ENCODE measurements around the gene BMPR1B. TPM values are rescaled to one million over a fixed set of nuclear protein-coding genes. Genes with fewer than 3 reads are reported as not detected.

BMPR1B gene
- polyA plus RNA-seq, 3 donors from 2014 or later = not detected

- no peaks in the 10 kb centered on the region for H3K36me3 Mint-ChIP-seq
- H3K27me3 Mint-ChIP-seq (ENCODE audit: low read depth in 3 of 3) = peaks cover 0 to 2% (median 0%) of the 10 kb centered on the region in 3 donors
- peaks cover 0 to 3% of the 10 kb centered on the region in 2 donors for H3K4me1 Mint-ChIP-seq
- H3K9me3 Mint-ChIP-seq = peaks cover 0 to 2% (median 0%) of the 10 kb centered on the region in 6 donors
- DNase-seq = no peak
- H3K4me3 Mint-ChIP-seq = no peak overlapping the region
- no peak overlapping the region for H3K27ac Mint-ChIP-seq
Observed at GRCh38 chr4:95183656-95184408, 426.1 kb downstream of the BMPR1B start.

- Mint-ChIP-seq H3K4me3 (no peak overlapping the region), H3K27me3 (ENCODE audit: low read depth in 3 of 3) (peaks cover 0 to 2% (median 2%) of the 10 kb centered on the region in 3 donors), H3K4me1 (peaks cover 0 to 9% of the 10 kb centered on the region in 2 donors), H3K9me3 (no peaks in the 10 kb centered on the region), H3K36me3 (no peaks in the 10 kb centered on the region), H3K27ac (no peak overlapping the region)
- no peak for DNase-seq
Observed at GRCh38 chr4:95186666-95187065, 428.9 kb downstream of the BMPR1B start.

DNA sequence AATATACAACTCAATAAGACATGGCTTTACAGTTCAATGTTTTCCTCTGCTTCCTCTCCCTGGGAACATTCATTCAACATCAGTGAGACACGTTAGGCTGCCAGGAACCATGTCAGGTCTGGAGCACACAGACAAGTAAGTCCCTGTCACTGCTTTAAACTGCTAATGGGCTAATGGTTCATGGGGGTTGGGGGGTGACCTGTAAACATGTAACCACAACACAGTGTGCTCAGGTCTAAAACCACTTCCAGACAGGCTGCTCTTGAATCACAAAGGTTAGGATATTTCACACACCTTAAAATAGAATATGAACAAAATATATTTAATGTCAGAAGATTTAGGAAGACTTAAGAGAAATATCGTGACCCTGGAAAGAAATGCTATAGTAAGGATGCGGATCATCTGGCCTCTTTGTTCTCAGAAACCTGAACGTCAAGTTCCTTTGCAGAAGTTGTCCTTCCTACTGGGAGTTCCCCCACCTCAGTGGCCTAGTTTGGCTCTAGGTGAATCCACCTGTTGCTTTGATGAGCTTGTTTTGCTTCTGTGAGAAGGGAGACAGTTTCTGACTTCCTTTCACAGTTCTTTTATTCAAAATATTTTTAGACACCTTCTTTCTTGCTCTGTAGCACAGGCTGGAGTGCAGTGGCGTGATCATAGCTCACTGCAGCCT, 431.1 kb downstream of the BMPR1B start:
- no peak overlapping the region for H3K27ac Mint-ChIP-seq
- DNase-seq = no peak

DNA sequence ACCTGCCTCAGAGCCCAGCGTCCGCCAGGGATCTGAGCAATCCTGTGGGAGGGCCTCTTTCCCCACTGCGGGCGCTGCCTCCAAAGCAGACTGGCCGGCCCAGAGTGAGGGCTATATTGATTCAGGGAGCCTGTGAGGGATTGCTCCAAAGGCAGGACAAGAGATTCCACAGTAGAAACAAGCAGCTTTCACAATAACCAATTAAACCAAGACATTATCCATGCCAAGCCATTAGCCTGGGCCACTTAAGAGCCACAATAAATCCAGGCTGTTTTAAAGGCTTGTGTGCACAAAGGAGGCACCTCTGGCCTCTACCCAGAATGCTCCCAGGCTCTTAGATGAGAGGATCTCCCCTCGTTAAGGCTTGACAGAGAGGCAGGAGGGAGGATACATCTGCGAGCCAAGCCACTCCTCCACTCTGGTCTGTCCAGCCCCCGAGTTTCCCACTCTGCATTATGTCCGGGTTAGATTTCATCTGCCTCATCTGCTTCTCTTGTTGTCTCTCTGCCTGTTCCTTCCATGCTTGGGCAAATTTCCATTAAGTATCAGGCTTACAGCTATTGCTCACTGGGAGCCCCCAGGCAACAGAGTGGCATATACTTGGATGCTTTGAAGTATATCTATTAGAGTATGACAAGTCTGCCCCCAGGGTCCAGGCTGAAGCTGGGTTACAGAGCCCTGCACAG, 433.1 kb downstream of the BMPR1B start:
- peaks cover 0 to 15% of the 10 kb centered on the region in 2 donors for H3K4me1 Mint-ChIP-seq
- H3K27me3 Mint-ChIP-seq (ENCODE audit: low read depth in 3 of 3) = peaks cover 0 to 2% (median 2%) of the 10 kb centered on the region in 3 donors
- peaks cover 0 to 3% (median 0%) of the 10 kb centered on the region in 6 donors for H3K9me3 Mint-ChIP-seq
- H3K27ac Mint-ChIP-seq = no peak overlapping the region
- H3K4me3 Mint-ChIP-seq = no peak overlapping the region
- no peaks in the 10 kb centered on the region for H3K36me3 Mint-ChIP-seq
- DNase-seq = no peak

More for the DNA sequence above, 431.1 kb downstream of the BMPR1B start:
- peaks cover 2% of the 10 kb centered on the region in 3 donors for H3K27me3 Mint-ChIP-seq (ENCODE audit: low read depth in 3 of 3)
- peaks cover 0 to 15% of the 10 kb centered on the region in 2 donors for H3K4me1 Mint-ChIP-seq
- no peak overlapping the region for H3K4me3 Mint-ChIP-seq
- peaks cover 0 to 3% (median 0%) of the 10 kb centered on the region in 6 donors for H3K9me3 Mint-ChIP-seq
- H3K36me3 Mint-ChIP-seq = no peaks in the 10 kb centered on the region

DNA sequence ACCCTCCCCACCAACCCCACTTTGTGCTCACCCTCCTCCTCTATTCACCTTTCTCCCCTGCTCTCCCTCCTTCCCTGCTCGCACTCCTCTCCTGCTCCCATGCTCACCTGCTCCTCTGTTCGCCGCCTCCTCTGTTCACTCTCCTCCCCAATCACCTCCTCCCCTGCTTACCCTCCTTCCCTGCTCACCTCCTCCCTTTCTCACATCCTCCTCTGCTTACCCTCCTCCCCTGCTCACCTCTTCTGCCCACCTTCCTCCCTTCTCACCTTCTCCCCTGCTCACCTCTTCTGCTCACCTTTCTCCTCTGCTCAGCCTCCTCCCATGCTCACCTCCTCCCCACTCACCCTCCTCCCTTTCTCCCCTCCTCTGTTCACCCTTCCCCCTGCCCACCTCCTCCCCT, 433.8 kb downstream of the BMPR1B start:
- H3K9me3 Mint-ChIP-seq = peaks cover 0 to 3% (median 0%) of the 10 kb centered on the region in 6 donors
- no peak overlapping the region for H3K27ac Mint-ChIP-seq
- H3K4me1 Mint-ChIP-seq = peaks cover 0 to 15% of the 10 kb centered on the region in 2 donors
- DNase-seq = no peak
- no peaks in the 10 kb centered on the region for H3K36me3 Mint-ChIP-seq
- peaks cover 0 to 2% (median 2%) of the 10 kb centered on the region in 3 donors for H3K27me3 Mint-ChIP-seq (ENCODE audit: low read depth in 3 of 3)
- no peak overlapping the region for H3K4me3 Mint-ChIP-seq

- H3K4me1 Mint-ChIP-seq = peaks cover 0 to 13% of the 10 kb centered on the region in 2 donors
- no peaks in the 10 kb centered on the region for H3K36me3 Mint-ChIP-seq
- peaks cover 0 to 3% (median 0%) of the 10 kb centered on the region in 6 donors for H3K9me3 Mint-ChIP-seq
- no peak overlapping the region for H3K27ac Mint-ChIP-seq
- H3K27me3 Mint-ChIP-seq (ENCODE audit: low read depth in 3 of 3) = peaks cover 0 to 5% (median 2%) of the 10 kb centered on the region in 3 donors
- no peak overlapping the region for H3K4me3 Mint-ChIP-seq
- DNase-seq = no peak
Observed at GRCh38 chr4:95193391-95194224, 435.9 kb downstream of the BMPR1B start.

DNA sequence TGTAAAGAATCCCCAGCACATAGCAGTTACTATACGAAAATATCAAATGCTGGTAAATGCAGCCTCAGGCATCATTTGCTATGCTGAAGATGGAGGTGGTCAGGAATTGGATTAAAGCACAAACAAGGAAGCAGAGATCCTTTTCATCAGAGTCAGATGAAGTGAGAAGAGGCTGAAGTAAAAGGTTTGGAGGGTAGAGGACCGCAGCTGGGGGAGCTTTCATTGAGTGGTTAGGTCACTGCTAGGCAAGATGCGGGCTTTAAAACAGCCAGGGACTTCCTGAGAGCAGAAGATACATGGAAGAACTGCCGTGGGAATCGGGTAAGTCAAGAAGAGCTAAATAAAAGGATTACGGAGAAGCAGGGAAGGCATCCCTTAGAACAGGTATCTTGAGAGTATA, 439.6 kb downstream of the BMPR1B start:
- Mint-ChIP-seq H3K27ac (no peak overlapping the region), H3K27me3 (ENCODE audit: low read depth in 3 of 3) (peaks cover 0 to 3% (median 2%) of the 10 kb centered on the region in 3 donors), H3K36me3 (no peaks in the 10 kb centered on the region), H3K9me3 (peaks cover 0 to 5% (median 0%) of the 10 kb centered on the region in 6 donors), H3K4me1 (peaks cover 0 to 6% of the 10 kb centered on the region in 2 donors), H3K4me3 (no peak overlapping the region)
- no peak for DNase-seq

- Mint-ChIP-seq H3K27ac (no peak overlapping the region), H3K36me3 (no peaks in the 10 kb centered on the region), H3K9me3 (peaks cover 0 to 5% (median 0%) of the 10 kb centered on the region in 6 donors), H3K27me3 (ENCODE audit: low read depth in 3 of 3) (peaks cover 0 to 3% (median 0%) of the 10 kb centered on the region in 3 donors), H3K4me1 (no peaks in the 10 kb centered on the region), H3K4me3 (no peak overlapping the region)
- no peak for DNase-seq
Observed at GRCh38 chr4:95198961-95199360, 441.2 kb downstream of the BMPR1B start.

GRCh38 chr4:95204267-95204844, 446.6 kb downstream of the BMPR1B start:
- Mint-ChIP-seq H3K9me3 (peaks cover 0 to 5% (median 0%) of the 10 kb centered on the region in 6 donors), H3K36me3 (no peaks in the 10 kb centered on the region), H3K4me3 (no peak overlapping the region), H3K27ac (no peak overlapping the region), H3K4me1 (no peaks in the 10 kb centered on the region), H3K27me3 (ENCODE audit: low read depth in 3 of 3) (peaks cover 0 to 2% (median 0%) of the 10 kb centered on the region in 3 donors)
- no peak for DNase-seq

- H3K36me3 Mint-ChIP-seq = no peaks in the 10 kb centered on the region
- no peaks in the 10 kb centered on the region for H3K4me1 Mint-ChIP-seq
- peaks cover 0 to 2% (median 0%) of the 10 kb centered on the region in 3 donors for H3K27me3 Mint-ChIP-seq (ENCODE audit: low read depth in 3 of 3)
- no peak overlapping the region for H3K4me3 Mint-ChIP-seq
- no peak overlapping the region for H3K27ac Mint-ChIP-seq
- DNase-seq = no peak
- H3K9me3 Mint-ChIP-seq = peaks cover 0 to 5% (median 0%) of the 10 kb centered on the region in 6 donors
Observed at GRCh38 chr4:95204873-95205272, 447.1 kb downstream of the BMPR1B start.
